Stimulated activated CD4-positive, alpha-beta T cell treated with anti-CD3 and anti-CD28 coated beads, Interleukin-4, amount 100 ng/mL, for 1 hour (primary cell): ENCODE data around the gene FAM151B.
"Not testable (repeated sequence)": the region's sequence is repeated elsewhere in the genome, so short reads cannot be mapped to it uniquely, and the experiment has no call there.

Source experiments
- DNase-seq: peaks from one replicate; pipeline ENCODE4 v3.0.0-alpha.2; 2020

Gene FAM151B, protein sequence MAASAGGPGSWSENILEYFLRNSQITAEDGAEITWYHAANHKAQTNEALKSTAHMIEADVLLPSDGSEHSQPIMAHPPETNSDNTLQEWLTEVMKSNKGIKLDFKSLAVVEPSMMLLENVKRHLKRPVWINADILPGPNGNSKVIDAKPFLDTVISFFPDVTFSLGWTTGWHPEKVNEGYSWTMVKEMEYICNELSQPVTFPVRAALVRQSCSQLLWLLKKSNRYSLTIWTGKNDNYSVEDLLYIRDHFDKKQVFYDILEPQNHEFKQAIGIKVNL

DNA sequence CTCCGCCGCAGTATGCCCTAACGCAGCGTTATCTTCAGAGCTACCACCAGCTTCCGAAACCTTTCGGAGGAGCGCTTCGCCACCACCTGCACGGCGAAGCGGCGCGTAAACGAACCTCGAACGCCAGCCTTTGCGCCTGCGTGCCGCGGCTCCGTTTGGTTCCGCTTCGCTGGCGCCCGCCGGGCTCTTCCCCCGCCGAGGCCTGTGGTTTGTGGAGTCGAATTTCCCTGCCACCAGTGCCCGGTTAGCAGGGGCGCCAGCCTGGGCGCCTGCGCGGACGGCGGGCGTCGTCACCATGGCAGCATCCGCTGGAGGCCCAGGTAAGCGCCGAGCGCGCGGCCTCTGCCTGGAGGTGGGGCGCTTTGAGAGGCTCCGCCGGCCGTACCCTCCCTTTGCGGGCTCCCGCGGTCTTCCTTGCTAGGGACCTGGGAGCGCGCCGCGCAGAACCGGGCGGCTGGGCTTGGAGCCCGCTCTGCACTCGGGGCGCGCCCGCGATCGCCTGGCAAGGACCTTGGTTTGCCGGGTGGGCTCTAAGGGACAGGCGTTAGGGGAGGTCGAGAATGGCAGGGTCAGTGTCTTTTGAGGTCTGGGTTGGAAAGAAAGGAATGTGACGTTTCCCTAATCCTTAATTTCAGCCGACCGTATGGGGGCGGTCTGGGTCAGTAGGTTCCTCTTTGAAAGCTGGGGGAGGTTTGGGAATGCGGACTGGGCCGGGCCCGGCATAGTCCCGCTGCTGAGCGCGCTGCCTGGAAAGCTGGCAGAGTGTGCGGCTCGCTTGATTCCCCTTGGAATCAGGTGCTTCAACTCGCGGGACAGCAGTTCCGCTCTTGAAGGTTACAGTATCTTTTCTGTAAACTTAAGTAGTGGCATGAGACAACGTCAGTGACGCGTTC lies at the start of gene FAM151B:
TSS of gene FAM151B (plus strand) at position 272 of the 893 bp plus-strand sequence. CDS start at position 296, 24 bp downstream.
- DNase-seq, result peak; percentile 77

DNA sequence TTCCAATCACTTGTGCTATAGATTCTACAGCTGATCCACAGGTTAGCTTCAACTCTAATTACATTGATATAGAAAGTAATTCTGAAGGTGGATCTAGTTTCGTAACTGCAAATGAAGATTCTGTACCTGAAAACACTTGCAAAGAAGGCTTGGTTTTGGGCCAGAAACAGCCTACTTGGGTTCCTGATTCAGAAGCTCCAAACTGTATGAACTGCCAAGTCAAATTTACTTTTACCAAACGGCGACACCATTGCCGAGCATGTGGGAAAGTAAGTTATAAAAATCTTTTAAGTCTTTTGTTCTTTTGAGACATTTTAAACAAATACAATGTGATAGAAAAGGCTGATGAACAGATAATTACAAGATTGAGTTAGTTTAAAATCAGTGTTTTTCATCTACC lies 49.2 kb upstream of the FAM151B start:
- DNase-seq, result no peak

DNA sequence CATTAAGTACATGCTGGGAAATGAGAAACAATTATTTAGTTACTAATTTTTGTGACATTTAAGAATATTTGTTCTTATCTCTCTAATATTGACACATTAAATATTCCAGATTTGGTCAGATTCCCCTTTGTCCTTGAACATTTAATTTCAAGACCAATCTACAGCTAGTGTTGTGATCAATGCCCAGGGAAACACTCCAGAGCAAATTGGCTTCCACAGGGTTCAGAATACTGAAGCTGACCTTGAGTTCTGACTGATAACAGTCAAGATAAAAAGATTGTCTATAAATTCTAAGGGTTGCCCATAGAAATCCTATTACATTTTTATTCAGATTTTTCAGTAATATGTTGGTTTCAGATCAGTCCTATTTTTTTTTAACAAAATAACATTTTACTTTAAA lies 48.7 kb upstream of the FAM151B start:
- no peak for DNase-seq

DNA sequence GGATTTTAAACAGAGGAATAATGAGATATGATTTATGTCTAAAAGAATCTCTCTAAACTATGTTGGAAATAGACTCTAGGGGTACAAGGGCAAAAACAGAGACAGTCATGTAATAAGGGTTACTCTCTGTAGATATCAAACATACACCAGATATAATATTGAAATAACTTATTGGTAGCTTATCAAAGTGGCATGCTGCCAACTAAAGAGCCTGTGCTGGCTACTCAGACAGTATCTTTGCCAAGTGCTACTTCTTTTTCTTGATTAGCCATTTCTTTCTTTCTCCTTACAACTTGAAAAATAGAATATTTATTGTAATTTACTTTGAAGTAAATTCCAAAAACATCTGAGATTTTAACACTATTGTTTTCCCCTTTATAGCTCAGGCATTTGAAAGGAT lies 45.2 kb upstream of the FAM151B start:
- DNase-seq, result no peak

DNA sequence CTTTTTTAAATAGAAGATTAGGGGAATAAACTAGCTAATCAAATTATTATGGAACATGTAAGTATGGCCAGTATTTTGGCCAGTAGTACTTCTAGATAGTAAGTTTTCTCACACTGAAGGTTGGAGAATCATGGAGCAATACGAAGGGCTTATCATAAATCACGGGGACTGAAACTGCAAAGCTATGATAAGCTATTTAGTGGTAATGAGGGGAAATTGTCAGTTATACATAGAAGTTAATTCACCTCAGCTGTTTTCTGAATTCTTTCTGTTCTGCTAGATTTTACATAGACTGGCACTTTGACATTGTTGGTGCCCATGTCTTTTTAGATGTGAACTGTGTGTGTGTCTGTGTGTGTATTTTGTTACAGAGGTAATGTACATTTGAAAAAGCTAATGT lies 34.5 kb upstream of the FAM151B start:
- DNase-seq, result no peak

DNA sequence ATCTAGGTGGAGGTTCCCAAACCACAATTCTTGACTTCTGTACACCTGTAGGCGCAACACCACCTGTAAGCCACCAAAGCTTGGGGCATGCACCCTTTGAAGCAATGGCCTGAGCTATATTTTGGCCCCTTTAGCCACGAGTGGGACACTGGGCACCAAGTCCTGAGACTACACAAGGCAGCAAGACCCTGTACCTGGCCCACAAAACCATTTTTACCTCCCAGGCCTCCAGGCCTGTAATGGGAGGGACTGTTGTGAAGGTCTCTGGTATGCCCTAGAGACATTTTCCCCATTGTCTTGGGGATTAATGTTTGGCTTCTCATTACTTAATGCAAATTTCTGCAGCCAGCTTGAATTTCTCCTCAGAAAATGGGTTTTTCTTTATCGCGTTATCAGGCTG lies 24.6 kb upstream of the FAM151B start:
- no peak for DNase-seq

DNA sequence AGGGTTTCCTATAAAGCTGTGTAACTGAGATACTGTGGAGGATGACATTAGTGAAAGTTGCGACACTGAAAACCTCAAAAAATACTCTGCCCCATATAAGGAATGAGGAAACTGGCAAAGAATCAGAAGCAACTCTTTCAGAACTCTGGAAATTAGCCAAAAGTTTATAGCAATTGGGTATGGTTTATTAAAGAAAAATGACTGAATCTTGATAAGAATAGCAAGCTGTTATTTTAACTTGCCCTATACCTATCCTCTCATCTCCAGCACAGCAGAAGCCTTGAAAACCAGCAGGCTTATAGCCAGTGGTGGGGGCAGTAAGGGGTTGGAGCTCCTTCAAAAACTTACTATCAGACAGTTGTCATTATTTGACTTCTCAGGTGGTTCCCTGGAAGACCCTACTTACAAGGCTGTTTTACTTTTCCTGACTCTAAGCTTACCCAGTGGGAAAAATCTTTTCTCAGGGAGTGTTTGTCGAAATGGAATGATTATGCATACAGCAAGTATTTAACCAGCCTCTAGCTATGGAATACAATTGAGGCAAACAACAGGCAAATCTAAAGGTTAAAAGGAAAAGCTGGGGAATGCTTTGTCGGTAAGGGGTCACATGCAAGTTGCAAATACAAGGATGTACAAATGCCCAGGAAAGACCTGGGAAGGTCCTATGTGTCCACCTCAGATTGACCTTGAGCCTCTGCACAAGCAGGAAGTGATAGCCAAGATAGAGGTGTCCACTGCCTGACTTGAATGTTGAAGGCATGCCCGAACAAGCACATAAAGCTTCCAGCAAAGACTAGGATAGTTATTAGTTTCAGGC lies 21.0 kb upstream of the FAM151B start:
- DNase-seq, result no peak

DNA sequence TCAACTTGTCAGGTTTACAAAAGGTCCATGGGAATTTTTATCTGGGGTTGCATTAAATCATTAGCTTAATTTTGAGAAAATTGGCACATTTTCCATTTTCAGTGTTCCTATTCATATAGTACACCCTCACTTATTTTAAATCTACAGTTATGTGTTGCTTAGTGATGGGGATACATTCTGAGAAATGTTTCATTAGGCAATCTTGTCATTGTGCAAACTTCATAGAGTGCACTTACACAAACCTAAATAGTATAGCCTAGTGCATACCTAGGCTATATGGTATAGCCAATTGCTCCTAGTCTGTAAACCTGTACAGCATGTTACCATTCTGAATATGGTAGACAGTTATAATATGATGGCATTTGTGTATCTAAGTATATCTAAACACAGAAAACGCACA lies 19.8 kb upstream of the FAM151B start:
- no peak for DNase-seq

DNA sequence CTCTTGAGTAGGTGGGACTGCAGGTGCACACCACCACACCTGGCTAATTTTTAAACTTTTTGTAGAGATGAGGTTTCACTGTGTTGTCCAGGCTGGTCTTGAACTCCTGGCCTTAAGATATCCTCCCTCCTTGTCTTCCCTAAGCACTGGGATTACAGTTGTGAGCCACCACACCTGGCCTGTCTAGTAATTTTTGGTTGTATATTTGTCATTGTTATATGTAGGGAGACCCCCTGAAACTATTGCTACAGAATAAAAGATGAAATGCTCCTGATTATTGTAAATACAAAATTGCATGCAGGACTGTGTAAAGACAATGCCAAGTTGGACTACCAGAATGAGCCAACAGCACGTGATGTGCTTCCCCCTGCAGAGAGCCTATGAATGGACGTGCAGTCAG lies 17.3 kb upstream of the FAM151B start:
- not testable (repeated sequence) for DNase-seq

DNA sequence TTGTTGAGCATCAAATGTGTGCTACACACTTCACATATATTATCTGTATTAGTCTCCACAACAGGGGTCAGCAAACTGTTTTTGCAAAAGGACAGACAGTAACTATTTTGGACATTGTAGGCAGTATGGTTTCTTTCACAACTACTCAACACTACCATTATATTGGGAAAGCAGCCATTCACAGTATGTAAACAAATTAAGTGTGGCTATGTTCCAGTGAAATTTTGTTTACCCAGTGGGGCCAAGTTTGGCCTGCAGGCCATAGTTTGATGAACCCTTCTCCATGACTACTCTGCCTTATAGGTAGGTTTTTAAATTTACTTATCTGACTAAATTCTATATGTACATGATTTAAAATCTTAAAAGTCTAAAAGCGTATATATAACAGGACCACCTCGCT lies 13.0 kb upstream of the FAM151B start:
- no peak for DNase-seq

DNA sequence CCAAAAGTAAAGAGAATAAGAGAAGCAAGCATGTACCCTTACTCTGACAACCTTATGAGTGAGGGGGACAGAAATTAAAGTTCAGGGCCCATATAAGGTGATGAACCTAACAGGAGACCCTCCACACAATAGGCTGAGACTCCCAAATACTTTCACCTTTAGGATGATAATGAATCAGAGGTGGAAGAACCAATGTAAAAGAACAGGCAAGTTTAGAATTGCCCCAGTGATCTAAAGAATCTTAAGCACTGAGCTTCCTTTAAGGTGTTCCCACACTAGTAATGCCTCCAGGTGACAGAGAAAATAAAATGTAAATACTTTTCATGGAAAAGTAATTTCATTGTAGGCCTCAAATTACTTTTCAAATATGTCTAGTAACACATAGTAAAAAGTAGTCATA lies 8.2 kb upstream of the FAM151B start:
- no peak for DNase-seq

DNA sequence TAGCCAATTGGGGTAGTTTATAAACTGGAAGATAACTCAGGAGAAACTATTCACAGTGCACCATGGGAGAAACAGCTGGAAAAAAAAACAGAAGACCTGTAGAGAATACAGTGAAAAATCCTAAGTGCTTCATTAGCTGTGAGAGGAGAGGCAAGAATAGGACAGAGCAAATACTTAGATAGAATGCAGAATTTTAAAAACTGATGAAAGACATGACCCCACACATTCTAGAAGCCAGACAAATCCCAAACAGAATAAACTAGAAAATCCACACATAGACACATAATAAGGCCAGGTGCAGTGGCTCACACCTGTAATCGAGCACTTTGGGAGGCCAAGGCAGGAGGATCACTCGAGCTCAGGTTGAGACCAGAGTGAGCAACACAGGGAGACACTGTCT lies 7.5 kb upstream of the FAM151B start:
- DNase-seq, result no peak

DNA sequence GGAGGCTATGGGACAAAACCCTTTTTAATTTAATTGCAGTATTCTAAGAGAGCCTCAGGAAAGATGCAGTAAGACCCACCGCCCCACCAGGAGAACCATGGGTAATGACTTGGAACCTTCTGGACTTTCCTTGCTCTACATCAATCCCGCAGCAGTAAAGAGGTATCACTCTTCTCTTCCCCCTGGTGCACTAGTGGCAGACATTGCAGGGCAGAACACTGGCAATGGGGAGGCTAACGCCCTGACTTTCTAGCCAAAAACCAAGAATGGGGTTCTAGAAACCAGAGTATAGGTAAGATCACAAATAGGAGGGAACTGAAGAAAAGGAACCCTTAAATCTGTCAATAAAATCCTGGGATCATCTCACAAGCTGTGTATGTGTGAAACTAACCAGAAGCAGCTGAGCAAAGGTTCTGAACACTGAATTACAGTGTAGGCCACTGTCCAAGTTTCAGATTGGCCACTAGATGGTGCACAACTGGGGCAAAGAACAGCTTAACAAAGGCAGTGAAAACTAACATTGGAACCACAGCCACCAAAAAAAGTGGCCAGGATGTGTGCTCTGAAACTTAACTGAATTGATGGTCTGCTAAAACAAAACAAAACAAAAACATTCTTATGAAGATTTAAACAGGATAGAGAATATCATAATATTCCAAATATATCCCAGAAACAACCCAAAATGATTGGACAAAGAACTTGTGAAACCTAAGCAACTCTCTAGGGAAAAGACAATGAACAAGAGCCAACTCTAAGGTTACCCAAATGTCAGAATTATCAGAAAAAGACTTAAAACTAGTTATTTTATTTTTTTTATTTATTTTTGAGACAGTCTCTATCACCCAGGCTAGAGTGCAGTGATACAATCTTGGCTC lies 6.6 kb upstream of the FAM151B start:
- DNase-seq, result no peak

DNA sequence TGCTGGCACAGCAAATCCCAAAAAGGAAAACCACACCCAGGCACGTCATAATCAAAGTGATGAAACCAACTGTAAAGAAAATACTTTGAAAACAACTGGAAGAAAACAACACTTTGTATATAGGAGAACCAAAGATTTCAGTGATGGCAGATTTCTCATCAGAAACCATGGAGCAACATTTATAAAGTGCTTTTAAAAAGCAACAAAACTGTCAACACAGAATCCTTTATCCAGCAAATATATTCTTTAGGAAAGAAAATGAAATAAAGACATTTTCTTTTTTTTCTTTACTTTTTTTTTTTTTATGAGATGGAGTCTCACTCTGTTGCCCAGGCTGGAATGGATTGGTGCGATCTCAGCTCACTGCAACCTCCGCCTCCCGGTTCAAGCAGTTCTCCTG lies 5.3 kb upstream of the FAM151B start:
- DNase-seq, result no peak

DNA sequence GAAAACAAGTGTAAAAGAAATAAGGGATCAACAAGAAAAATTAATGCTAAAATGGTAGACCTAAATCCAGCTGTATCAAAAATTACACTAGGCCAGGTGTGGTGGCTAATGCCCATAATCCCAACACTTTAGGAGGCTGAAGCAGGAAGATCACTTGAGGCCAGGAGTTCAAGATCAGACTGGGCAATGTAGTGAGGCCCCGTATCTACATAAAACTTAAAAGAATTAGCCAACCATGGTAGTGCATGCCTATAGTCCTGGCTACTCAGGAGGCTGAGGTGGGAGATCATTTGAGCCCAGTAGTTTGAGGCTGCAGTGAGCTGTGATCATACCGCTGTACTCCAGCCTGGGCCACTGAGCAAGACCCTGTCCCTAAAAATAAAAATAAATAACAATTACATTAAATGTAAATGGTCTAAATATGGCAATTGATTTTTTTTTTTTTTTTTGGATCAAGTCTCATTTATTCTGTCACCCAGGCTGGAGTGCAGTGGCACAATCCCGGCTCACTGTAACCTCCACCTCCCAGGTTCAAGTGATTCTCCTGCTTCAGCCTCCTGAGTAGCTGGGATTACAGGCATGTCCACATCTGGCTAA lies 4.2 kb upstream of the FAM151B start:
- DNase-seq, result no peak

DNA sequence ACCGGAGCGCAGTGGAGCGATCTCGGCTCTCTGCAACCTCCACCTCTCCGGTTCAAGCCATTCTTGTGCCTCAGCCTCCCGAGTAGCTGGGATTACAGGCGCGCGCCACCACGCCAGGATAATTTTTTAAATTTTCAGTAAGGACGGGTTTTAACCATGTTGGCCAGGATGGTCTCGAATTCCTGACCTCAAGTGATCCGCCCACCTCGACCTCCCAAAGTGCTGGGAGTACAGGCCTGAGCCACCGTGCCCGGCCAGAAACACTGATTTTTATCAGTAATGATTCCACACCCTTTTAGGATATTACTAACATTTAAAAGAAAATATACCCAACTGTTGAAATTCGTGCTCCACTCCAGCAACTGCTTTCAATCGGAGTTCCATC lies 464 bp upstream of the FAM151B start:
- DNase-seq, result no peak

DNA sequence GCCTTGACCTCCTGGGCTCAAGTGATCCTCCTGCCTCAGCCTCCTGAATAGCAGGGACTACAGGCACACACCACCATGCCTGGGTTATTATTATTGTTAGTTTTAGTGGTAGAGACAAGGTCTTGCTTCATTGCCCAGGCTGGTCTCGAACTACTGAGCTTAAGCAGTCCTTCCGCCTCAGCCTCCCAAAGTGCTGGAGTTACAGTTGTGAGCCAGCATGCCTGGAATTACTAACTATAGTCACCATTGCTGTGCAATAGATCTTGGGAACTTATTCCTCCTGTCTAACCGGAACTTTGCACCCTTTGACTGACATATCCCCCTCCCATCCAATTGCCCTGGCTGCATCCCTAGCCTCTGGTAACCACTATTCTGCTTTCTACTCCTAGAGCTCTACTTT lies 3.4 kb downstream of the FAM151B start:
- no peak for DNase-seq

DNA sequence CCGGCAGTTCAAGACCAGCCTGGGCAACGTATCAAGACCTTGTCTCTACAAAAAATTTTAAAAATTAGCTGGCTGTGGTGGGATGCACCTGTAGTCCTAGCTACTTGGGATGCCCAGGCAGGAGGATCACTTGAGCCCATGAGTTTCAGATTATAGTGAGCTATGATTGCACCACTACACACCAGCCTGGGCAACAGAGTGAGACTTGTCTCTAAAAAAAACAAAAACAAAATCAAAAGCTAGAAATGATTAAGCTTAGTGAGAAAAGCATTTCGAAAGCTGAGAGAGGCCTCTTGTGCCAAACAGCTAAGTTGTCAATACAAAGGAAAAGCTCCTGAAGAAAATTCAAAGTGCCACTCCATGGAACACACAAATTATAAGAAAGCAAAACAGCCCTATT lies 4.8 kb downstream of the FAM151B start:
- DNase-seq, result no peak

DNA sequence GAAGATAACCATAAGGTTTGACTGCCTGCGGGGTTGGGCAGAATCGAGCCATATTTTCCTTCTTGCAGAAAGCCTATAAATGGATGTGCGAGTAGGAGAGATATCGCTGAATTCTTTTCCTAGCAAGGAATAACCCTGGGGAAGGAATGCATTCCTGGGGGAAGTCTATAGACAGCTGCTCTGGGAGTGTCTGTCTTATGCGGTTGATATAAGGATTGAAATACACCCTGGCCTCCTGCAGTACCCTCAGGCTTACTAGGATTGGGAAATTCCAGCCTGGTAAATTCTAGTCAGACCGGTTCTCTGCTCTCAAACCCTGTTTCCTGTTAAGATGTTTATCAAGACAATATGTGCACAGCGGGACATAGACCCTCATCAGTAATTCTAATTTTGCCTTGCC lies 5.5 kb downstream of the FAM151B start:
- not testable (repeated sequence) for DNase-seq

DNA sequence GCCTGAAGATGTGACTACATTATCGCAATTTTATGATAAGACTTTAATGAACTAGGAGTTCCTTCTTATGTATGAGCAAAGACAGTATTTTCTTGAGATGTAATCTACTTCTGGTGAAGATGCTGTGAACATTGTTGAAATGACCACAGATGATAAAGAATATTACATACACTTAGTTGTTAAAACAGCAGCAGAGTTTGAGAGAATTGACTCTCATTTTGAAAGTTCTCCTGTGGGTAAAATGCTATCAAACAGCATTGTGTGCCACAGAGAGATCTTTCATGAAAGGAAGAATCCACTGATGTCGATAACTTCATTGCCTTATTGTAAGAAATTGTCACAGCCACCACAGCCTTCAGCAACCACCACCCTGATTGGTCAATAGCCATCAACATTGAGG lies 8.0 kb downstream of the FAM151B start:
- DNase-seq, result no peak

DNA sequence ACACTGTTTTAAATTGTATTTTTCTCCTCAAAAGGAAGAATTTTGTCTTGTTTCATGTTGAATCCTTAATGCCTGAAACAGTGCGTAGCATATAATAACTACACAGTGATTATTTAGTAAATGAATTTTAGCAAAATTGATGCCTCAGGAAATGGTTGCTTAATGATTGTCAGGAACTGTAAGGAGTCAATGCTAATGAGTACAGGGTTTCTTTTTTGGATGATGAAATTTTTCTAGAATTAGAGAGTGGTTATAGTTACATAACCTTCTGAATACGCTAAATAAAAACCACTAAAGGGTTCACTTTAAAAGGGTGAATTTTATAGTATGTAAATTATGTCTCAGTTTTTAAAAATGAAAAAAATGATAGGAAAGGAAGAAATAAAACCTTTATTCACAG lies 14.9 kb downstream of the FAM151B start:
- no peak for DNase-seq

DNA sequence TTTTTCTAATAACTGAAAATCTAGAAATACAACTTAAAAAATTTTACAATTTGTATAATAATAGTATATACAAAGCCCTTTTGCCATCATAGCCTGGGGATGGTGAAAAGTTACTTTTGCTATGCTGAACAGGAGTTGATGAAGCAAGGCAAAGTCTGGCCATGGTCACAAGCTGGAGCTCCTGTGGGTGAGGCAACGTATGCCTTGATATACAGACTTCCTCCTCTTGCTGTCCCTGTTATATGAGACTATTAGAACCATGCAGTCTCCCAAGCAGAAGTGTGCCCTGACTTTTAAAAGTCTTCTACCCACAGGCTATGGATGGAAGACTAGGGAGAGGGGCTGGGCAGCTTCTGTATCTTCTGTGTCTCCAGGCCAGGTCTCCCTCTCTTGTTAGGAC lies 15.7 kb downstream of the FAM151B start:
- no peak for DNase-seq
